Spleen (tissue), 11 donors: Measurements from ENCODE around the gene DGKH. TPM values are rescaled to one million over a fixed set of nuclear protein-coding genes. Genes with fewer than 3 reads are reported as not detected.

ENCODE experiments used
- DNase-seq: peaks from one replicate; pipeline ENCODE4 v3.0.0-alpha.2; 2020
- H3K27ac ChIP-seq, 8 donors: fragments of 200-600 bp; sonication (generic) in 7 of 8; 1 replicate in 4 of 8; 2 replicates in 4 of 8; pipeline versions ENCODE4 v1.5.0 to v1.8.0; 2016 to 2021; ENCODE audit warnings: inconsistent platforms in 4 of 8, mild to moderate bottlenecking in 4 of 8, moderate library complexity in 1 of 8
- H3K27me3 ChIP-seq, 7 donors: fragments of 200-600 bp; sonication (generic) in 6 of 7; replicated peaks in 1 of 7; 1 replicate in 4 of 7; 2 replicates in 3 of 7; pipeline versions ENCODE4 v1.5.0 to v1.8.0; 2016 to 2021; ENCODE audit warnings: inconsistent platforms in 3 of 7, mild to moderate bottlenecking in 1 of 7
- H3K36me3 ChIP-seq, 6 donors: fragments of 200-600 bp; sonication (generic) in 5 of 6; 1 replicate in 4 of 6; 2 replicates in 2 of 6; pipeline versions ENCODE4 v1.5.0 to v1.8.0; 2016 to 2021; ENCODE audit warnings: inconsistent platforms in 2 of 6
- H3K4me1 ChIP-seq, 6 donors: fragments of 200-600 bp; sonication (generic) in 5 of 6; 1 replicate in 3 of 6; 2 replicates in 3 of 6; pipeline versions ENCODE4 v1.5.0 to v1.8.0; 2016 to 2021; ENCODE audit warnings: inconsistent platforms in 3 of 6
- H3K4me3 ChIP-seq, 8 donors: fragments of 200-600 bp; sonication (generic) in 7 of 8; 1 replicate in 4 of 8; 2 replicates in 4 of 8; pipeline versions ENCODE4 v1.5.0 to v1.8.0; 2016 to 2021; ENCODE audit warnings: inconsistent platforms in 4 of 8, mild to moderate bottlenecking in 4 of 8, moderate library complexity in 2 of 8
- H3K9me3 ChIP-seq, 8 donors: fragments of 200-600 bp; sonication (generic) in 7 of 8; 1 replicate in 4 of 8; 2 replicates in 4 of 8; pipeline versions ENCODE4 v1.5.0 to v1.8.0; 2016 to 2021; ENCODE audit warnings: inconsistent platforms in 4 of 8
- CTCF ChIP-seq, 11 experiments: fragments of 200-600 bp in 7 of 11; fragments of 450-650 bp in 4 of 11; sonication (generic) in 4 of 11; IDR thresholded peaks in 8 of 11; conservative IDR thresholded peaks in 3 of 11; 1 replicate in 7 of 11; 2 replicates in 4 of 11; pipeline versions ENCODE4 v1.4.0 to v1.8.0; 2016 to 2021; ENCODE audit warnings: antibody characterized with exemption in 11 of 11, inconsistent platforms in 4 of 11, mild to moderate bottlenecking in 1 of 11
- POLR2A ChIP-seq, 3 donors: fragments of 450-650 bp; IDR thresholded peaks; one replicate each; pipeline ENCODE4 v1.5.1; 2017; ENCODE audit warnings: antibody characterized with exemption in 3 of 3, mild to moderate bottlenecking in 1 of 3
- POLR2AphosphoS5 ChIP-seq, 3 donors: sonication (generic); formaldehyde crosslinking; IDR thresholded peaks; one replicate each; pipeline ENCODE4 v1.5.1; 2017; ENCODE audit warnings: antibody characterized with exemption in 3 of 3
- WGBS, 5 donors: extraction: QIAGEN DNeasy Blood & Tissue Kit in 3 of 5; methylation state at CpG; one replicate each; pipeline versions ENCODE4 v1.1.5 to v1.1.7; 2013 to 2018; 5-methylcytosine and 5-hydroxymethylcytosine counted together
- intact Hi-C: fragments of 100-400 bp; cut with DNase I; formaldehyde crosslinking; loops from one replicate; pipeline ENCODE4 v1.15.0; 2023; ENCODE audit warnings: low total_unique reads
- polyA plus RNA-seq, 3 donors: library from polyadenylated mRNA; stranded (reverse); fragments of 200-250 nt; gene quantifications; one replicate each; pipeline ENCODE4 v1.2.1, GENCODE V29; 2013
- total RNA-seq, 7 donors: library from RNA; depleted of rRNA in 3 of 7; stranded (reverse); fragments of >200 nt in 3 of 7; fragmentation: NEBNext Ultra II Directional in 4 of 7; extraction: Animal tissue kit (Norgen Biotek cat#: 25700) in 4 of 7; gene quantifications; one replicate each; pipeline versions ENCODE4 v1.1.0 to v1.2.1, GENCODE V29; 2016 to 2021
- donor health status: healthy with polysubstance abuse.
- donor health status: DM: no; HTN: no; CAD: no; lungs with moderate emphysema.
- donor health status: DM: no; HTN: no; CAD: no.
- donor health status: Bipolar disorder and iron deficiency.
- donor health status: healthy.
- donor health status: DM: no; HTN: no; CAD: no.
- donor health status: DM: yes; HTN: yes; CAD: no.

The DGKH gene
- total and polyA plus RNA-seq, 10 donors = 0.52 to 15.3 (median 10.8) TPM

- Histone ChIP-seq H3K27me3 (peaks cover 0 to 44% (median 8%) of the 10 kb centered on the region in 7 donors), H3K36me3 (no peaks in the 10 kb centered on the region), H3K27ac (peak overlapping the region; percentile 72 to 86 (median 84)), H3K4me1 (peaks cover 5 to 31% (median 22%) of the 10 kb centered on the region in 6 donors), H3K9me3 (no peaks in the 10 kb centered on the region), H3K4me3 (peak overlapping the region; percentile 68 to 97 (median 94))
- 2 to 7% (median 4%) methylated on average over 36 to 50 of the region's 50 CpGs for WGBS, 5 donors
- TF ChIP-seq POLR2AphosphoS5 (IDR thresholded peaks at IDR 0.05) (peak in 2 of 3 donors; percentile 53 to 64), POLR2A (IDR thresholded peaks at IDR 0.05) (no peak), CTCF (IDR thresholded peaks at IDR 0.05 in 8 of 11, conservative IDR thresholded peaks at IDR 0.05 in 3 of 11) (no peak)
- intact Hi-C loops = no loop called here
- DNase-seq = peak; percentile 80
These were observed 697 bp upstream of the DGKH start for GRCh38 chr13:42047561-42048341.

- peak overlapping the region; percentile 72 to 86 (median 84) for H3K27ac ChIP-seq
- peaks cover 5 to 31% (median 22%) of the 10 kb centered on the region in 6 donors for H3K4me1 ChIP-seq
- H3K27me3 ChIP-seq = peaks cover 0 to 44% (median 8%) of the 10 kb centered on the region in 7 donors
- peak; percentile 88 for DNase-seq
- 0 to 1% (median 1%) methylated on average over 20 to 90 of the region's 91 CpGs for WGBS, 5 donors
- no peaks in the 10 kb centered on the region for H3K36me3 ChIP-seq
- TF ChIP-seq POLR2AphosphoS5 (IDR thresholded peaks at IDR 0.05) (peak in 2 of 3 donors; percentile 66 to 76), POLR2A (IDR thresholded peaks at IDR 0.05) (no peak), CTCF (IDR thresholded peaks at IDR 0.05 in 8 of 11, conservative IDR thresholded peaks at IDR 0.05 in 3 of 11) (peak in 1 of 11 experiments; percentile 13)
- H3K4me3 ChIP-seq = peak overlapping the region; percentile 68 to 97 (median 94)
- intact Hi-C loops = no loop called here
- no peaks in the 10 kb centered on the region for H3K9me3 ChIP-seq
These were observed 421 bp downstream of the DGKH start for GRCh38 chr13:42048684-42049453.

GRCh38 chr13:42049454-42049813 lies 986 bp downstream of the DGKH start:
- TF ChIP-seq CTCF (IDR thresholded peaks at IDR 0.05 in 8 of 11, conservative IDR thresholded peaks at IDR 0.05 in 3 of 11) (no peak), POLR2AphosphoS5 (IDR thresholded peaks at IDR 0.05) (peak in 1 of 3 donors; percentile 0), POLR2A (IDR thresholded peaks at IDR 0.05) (no peak)
- Histone ChIP-seq H3K4me1 (peaks cover 5 to 31% (median 22%) of the 10 kb centered on the region in 6 donors), H3K4me3 (peak overlapping the region; percentile 68 to 97 (median 94)), H3K27ac (peak overlapping the region in 6 of 8 donors; percentile 34 to 86 (median 85)), H3K9me3 (no peaks in the 10 kb centered on the region), H3K36me3 (no peaks in the 10 kb centered on the region), H3K27me3 (peaks cover 0 to 44% (median 8%) of the 10 kb centered on the region in 7 donors)
- no peak for DNase-seq
- intact Hi-C loops = no loop called here
- WGBS, 5 donors = 4 to 9% (median 6%) methylated on average over 9 to 11 of the region's 11 CpGs
